Left cardiac atrium (tissue), 4 donors: ENCODE results near the gene CLDN22. TPM values are rescaled to one million over a fixed set of nuclear protein-coding genes. Genes with fewer than 3 reads are reported as not detected.
A peak's percentile ranks its signal among the peaks of the same experiment; 100 is the strongest.

Experiments
- ATAC-seq, 2 donors: fragments of 200-7000 bp; cut with Tn5 transposase; one replicate each; pipeline ENCODE4 v1.9.1; 2020; ENCODE audit warnings: mild to moderate bottlenecking in 2 of 2, moderate library complexity in 2 of 2
- DNase-seq: peaks from one replicate; pipeline ENCODE4 v3.0.0-alpha.2; 2020
- intact Hi-C, 2 donors: fragments of 100-400 bp; cut with DNase I; formaldehyde crosslinking; loops; one replicate each; pipeline versions ENCODE4 v1.14.1 to v1.15.1; 2022 to 2023
- long read RNA-seq: library from polyadenylated mRNA; unstranded; transcript quantifications from one replicate; pipeline ENCODE4 v2.0.0, GENCODE V29; 2021
- total RNA-seq, 2 donors: library from RNA; stranded (reverse); fragmentation: NEBNext Ultra II Directional; extraction: Animal tissue kit (Norgen Biotek cat#: 25700); gene quantifications; one replicate each; pipeline ENCODE4 v1.2.1, GENCODE V29; 2021
- donor health status: DM: no; HTN: yes; CAD: no.
- donor health status: DM: no; HTN: yes; CAD: no; lungs with severe emphysema.
- donor health status: DM: yes; HTN: yes; CAD: no.
- donor health status: Dilated cardiomyopathy.

CLDN22 gene
- not detected for total RNA-seq
- long read RNA-seq: 0 reads

DNA sequence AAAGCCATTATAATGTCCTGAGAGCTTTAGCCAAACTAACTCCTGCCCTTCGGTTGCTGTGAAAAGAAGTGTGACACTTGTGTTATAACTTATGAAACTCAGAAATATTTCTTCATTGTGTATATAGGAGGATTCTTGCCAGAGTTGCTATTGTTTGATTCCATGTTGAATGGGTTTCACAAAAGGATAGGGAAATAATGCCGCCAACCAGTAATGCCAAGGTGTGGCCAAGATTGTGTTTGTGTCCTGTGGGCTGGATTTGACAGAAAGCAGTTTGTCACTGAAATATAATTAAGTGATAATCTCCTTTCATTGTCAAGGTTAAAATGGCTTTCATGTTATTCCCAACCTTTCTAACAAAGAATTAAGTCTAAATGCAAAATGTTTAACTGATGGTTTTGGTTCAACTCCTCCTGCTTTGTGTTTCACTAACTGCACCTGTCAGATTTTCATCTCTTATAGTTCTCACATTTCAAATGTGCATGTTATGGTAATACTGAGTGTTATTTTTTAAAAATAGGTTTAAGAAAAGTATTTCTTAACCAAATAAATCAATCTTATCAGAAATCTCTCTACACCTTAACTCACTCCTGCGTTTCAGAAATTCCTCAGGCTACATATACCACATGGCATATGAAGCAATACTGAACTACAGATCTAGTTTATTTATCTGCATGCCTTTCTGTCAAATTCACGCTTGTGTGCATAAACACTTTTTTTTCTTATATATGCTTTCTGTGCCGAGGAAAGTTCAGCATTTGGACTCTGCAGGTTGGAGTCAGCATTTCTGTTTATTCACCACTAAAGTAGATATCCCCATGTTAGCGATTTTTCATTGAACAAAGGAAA lies at the start of gene CLDN22:
TSS of gene CLDN22 (minus strand) at position 66 of the 849 bp plus-strand sequence. CDS start at position 8, 58 bp downstream.
- DNase-seq: no peak
- no peak for ATAC-seq
- intact Hi-C loops: no loop called here

GRCh38 chr4:183369073-183369472 lies 49.0 kb upstream of the CLDN22 start:
- DNase-seq: no peak
- intact Hi-C loops: no loop called here

GRCh38 chr4:183366206-183366835 lies 46.2 kb upstream of the CLDN22 start:
- ATAC-seq (no peak), DNase-seq (no peak)
- intact Hi-C loops: no loop called here

More at GRCh38 chr4:183369073-183369472, 49.0 kb upstream of the CLDN22 start:
- ATAC-seq: no peak

GRCh38 chr4:183364025-183364424 lies 43.9 kb upstream of the CLDN22 start:
- intact Hi-C loops: no loop called here
- no peak for ATAC-seq
- no peak for DNase-seq

DNA sequence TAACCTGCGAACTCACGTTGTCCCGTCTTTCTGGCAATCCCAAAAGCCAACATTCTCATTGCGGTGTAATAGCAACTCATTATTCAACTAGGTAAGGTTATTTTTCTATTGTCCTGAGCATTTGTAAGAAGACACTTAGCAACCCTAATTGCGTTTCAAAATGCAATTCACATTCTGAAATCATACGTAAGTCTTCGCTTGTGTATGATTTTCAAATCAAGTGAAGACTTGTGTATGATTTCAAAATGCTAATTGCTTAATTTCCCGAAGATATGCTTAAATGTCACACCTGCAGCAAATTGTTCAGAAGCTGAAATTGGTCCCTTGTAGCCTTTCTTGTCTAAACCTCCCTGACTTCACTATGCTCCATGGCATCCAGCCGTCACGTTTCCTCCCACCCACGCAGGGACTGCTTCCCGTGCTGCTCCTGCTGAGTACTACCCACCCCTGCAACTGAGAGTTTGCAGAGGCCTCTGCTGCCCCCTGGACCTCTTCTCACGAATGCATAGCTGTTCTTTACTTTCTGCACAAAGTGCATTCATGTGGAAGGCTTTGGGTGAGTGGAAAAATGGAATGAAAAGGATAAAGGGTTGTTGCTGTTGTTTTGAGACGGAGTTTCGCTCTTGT lies 43.0 kb upstream of the CLDN22 start:
- ATAC-seq (no peak), DNase-seq (no peak)
- intact Hi-C loops: no loop called here

GRCh38 chr4:183362036-183362435 lies 42.0 kb upstream of the CLDN22 start:
- intact Hi-C loops: no loop called here
- DNase-seq (no peak), ATAC-seq (no peak)

- peak in 1 of 2 donors; percentile 67 for ATAC-seq
- DNase-seq: no peak
- intact Hi-C loops: no loop called here
Observed at GRCh38 chr4:183360161-183360919, 40.3 kb upstream of the CLDN22 start.

DNA sequence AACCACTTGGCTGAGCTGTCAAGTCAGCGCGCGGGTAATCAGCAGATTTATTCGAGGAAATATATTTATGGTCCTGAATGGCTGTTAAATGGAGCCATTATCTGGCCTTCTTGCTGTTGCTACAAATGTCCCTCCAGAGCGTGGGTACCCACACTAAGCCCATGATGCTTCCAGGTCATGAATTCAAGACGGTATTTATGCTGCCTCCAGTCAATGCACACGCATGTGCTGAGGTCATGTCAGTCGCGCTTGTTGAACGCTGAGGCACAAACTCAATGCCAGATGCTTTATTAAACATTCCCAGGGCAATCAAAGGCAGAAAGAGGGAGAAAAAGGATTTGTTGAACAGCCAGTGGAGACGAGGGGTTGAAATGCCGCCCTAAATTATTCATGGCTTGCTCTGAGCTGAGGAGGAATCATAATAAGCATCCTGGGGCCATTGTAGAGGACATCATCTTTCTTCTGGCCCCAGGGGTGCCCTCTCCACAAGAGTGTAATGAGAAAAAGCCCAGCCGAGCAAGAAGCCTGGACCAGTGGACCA lies 38.2 kb upstream of the CLDN22 start:
- ATAC-seq (no peak), DNase-seq (no peak)
- intact Hi-C loops: no loop called here

DNA sequence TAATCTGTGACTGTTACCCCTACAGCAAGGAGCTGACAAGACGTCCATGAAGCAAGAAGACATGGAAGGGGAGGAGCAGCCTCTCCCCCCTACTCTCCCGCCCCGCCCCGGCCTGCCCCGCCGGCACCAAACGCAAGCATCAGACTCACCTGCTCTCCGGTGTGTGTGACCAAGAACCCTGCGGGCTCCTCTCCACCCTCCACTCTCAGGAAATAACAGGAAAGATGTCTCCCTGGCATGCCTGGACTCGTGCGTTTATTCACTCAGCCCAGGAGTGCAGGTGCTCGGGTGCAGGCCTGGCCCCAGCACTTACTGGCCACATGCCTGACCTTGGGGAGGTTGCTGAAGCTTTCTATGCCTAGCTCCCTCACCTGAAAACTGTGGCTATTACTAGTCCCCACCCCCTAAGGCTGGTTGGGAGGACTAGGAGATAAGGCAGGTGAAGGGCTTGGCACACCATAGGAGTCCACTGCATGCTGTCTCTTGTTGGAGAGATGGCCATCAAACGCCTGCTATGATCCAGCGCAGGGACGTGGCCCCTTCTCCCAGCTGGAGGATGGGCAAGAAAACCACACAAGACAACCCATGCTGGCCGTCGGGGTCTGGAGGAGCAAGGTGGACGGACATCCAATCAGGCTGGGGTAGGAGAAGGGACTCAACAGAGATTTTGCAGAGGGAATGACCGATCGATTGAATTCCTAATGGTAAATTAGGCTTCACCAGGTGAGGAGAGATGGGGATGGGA lies 37.0 kb upstream of the CLDN22 start:
- no peak for ATAC-seq
- DNase-seq: no peak
- intact Hi-C loops: no loop called here

DNA sequence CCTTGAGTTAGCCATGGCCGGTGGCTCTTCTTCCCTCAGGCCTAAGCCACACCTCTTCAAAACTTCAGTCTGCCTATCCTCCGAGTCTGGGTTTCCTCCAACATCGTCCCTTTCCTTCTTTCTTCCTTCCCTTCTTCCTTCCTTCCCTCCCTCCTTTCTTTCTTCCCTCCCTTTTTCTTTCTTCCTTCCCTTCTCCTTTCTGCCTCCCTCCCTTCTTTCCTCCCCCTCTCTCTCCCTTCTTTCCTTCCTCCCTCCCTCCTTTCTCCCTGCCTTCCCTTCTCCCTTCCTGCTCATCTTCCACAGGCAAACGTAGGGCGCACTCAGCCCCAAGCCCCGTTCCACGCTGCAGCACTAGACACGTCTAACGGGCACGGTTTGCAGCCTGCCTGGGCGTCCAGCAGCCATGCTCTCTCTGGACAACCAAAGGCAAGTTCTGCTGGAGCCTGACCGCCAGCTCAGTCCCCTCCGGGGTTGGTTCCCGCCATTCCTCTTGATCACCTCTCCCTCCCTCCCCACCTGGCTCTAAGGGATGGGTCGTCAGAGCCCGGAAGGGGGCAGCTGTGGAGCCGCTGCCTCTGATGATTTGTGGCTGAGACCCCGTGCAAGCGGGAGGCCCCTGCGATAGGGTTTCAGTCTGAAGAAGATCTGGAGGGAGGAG lies 36.2 kb upstream of the CLDN22 start:
- no peak for DNase-seq
- intact Hi-C loops: no loop called here
- no peak for ATAC-seq

DNA sequence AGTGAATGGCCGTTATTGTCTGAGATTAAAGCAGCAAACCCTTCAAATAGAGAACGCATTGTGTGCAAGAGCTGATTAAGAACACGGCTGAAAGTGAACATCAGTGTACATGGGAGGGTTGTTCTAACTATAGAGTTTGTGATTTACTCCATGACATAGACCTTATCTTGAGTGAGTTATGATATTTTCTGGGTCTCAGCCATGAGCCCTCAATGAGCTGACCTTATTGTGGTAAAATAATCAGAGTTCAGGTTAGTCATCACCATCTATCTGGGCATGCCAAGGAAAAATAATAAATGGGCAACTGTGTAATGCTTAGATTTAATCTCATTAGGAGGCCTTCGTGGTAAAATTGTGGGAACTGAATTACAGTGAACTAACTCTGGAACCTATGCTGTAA lies 35.3 kb upstream of the CLDN22 start:
- DNase-seq (no peak), ATAC-seq (peak in 1 of 2 donors; percentile 81)
- intact Hi-C loops: no loop called here

- intact Hi-C loops: no loop called here
- DNase-seq: no peak
- no peak for ATAC-seq
Observed at GRCh38 chr4:183354219-183354618, 34.1 kb upstream of the CLDN22 start.

GRCh38 chr4:183353557-183353956 lies 33.5 kb upstream of the CLDN22 start:
- no peak for ATAC-seq
- intact Hi-C loops: no loop called here
- DNase-seq: no peak

DNA sequence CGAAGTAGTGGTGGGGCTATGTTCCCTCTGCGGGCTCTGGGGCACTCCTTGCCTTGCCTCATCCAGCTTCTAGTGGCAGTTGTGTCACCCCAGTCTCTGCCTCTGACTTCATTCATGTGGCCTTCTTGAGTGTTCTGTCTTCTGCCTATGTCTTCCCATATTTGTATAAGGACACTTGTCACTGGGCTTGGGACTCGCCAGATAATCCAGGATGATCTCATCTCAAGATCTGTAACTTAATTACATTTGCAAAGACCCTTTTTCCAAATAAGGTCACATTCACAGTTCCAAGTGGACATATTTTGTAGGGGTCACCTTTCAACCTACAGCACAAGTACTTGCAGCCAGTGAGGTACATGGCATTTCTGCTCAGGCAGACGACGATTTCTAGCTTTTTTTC lies 32.5 kb upstream of the CLDN22 start:
- DNase-seq (no peak), ATAC-seq (no peak)
- intact Hi-C loops: no loop called here

GRCh38 chr4:183350317-183351071 lies 30.4 kb upstream of the CLDN22 start:
- intact Hi-C loops: no loop called here
- DNase-seq (no peak), ATAC-seq (peak in 1 of 2 donors; percentile 27)

- no peak for DNase-seq
- intact Hi-C loops: no loop called here
- ATAC-seq: no peak
Observed at GRCh38 chr4:183349673-183350072, 29.6 kb upstream of the CLDN22 start.
